Mammary epithelial cell (primary cell): Measurements from ENCODE around the gene YTHDC1.

Experiments used
- EZH2 ChIP-seq: IDR thresholded peaks from 2 replicates; pipeline ENCODE4 v1.6.1; 2012; ENCODE audit warnings: low read length, inconsistent platforms, borderline replicate concordance
- TF ChIP-seq, protein P1 (sequence below), 2 donors: IDR thresholded peaks in 1 of 2; conservative IDR thresholded peaks in 1 of 2; 2 replicates each; pipeline ENCODE4 v1.5.1; 2011 to 2012; ENCODE audit warnings: inconsistent platforms in 2 of 2, low read length in 2 of 2, mild to moderate bottlenecking in 2 of 2, control low read depth in 1 of 2, low read depth in 1 of 2; ENCODE audit not compliant: insufficient read depth in 1 of 2; ENCODE audit errors: extremely low read depth in 1 of 2

DNA sequence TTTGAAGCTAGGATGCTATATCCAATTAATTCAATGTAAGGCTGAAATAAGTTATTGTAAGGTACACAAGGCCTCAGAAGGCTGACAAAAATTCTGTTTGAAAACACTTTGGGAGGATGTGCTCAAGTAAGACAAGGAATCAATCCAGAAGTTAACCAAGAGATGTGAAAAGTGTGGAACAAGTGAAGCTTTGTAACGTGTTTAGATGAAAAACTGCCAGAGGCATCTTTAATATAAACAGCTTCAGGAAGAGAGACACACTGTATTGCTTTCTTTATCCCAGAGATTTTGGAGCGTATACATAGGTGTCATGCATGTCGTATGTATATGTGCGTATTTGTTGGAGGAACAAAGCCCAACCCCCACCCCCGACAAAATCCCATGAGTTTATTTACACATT, 28.3 kb upstream of the YTHDC1 start:
- TF ChIP-seq, protein P1, sequence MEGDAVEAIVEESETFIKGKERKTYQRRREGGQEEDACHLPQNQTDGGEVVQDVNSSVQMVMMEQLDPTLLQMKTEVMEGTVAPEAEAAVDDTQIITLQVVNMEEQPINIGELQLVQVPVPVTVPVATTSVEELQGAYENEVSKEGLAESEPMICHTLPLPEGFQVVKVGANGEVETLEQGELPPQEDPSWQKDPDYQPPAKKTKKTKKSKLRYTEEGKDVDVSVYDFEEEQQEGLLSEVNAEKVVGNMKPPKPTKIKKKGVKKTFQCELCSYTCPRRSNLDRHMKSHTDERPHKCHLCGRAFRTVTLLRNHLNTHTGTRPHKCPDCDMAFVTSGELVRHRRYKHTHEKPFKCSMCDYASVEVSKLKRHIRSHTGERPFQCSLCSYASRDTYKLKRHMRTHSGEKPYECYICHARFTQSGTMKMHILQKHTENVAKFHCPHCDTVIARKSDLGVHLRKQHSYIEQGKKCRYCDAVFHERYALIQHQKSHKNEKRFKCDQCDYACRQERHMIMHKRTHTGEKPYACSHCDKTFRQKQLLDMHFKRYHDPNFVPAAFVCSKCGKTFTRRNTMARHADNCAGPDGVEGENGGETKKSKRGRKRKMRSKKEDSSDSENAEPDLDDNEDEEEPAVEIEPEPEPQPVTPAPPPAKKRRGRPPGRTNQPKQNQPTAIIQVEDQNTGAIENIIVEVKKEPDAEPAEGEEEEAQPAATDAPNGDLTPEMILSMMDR (conservative IDR thresholded peaks at IDR 0.05 in 1 of 2, IDR thresholded peaks at IDR 0.05 in 1 of 2; ENCODE audit: extremely low read depth in 1 of 2, insufficient read depth in 1 of 2, low read depth in 1 of 2, low read length in 2 of 2), result no peak
- TF ChIP-seq EZH2, result no peak
